Coronary artery (tissue), 2 donors: ENCODE data around the gene ZNF474.

ENCODE experiments used
- DNase-seq: peaks from one replicate; pipeline ENCODE4 v3.0.0-alpha.2; 2017; ENCODE audit warnings: low spot score
- H3K27ac ChIP-seq, 2 donors: fragments of 200-600 bp; sonication (generic); one replicate each; pipeline ENCODE4 v1.5.1; 2016 to 2019
- H3K4me3 ChIP-seq: fragments of 200-600 bp; sonication (generic); 2 replicates; pipeline ENCODE4 v1.5.1; 2016; ENCODE audit warnings: mild to moderate bottlenecking, moderate library complexity
- TF ChIP-seq, protein P1 (sequence below): fragments of 200-600 bp; sonication (generic); IDR thresholded peaks from one replicate; pipeline ENCODE4 v1.5.1; 2019; ENCODE audit warnings: antibody characterized with exemption

The ZNF474 gene

DNA sequence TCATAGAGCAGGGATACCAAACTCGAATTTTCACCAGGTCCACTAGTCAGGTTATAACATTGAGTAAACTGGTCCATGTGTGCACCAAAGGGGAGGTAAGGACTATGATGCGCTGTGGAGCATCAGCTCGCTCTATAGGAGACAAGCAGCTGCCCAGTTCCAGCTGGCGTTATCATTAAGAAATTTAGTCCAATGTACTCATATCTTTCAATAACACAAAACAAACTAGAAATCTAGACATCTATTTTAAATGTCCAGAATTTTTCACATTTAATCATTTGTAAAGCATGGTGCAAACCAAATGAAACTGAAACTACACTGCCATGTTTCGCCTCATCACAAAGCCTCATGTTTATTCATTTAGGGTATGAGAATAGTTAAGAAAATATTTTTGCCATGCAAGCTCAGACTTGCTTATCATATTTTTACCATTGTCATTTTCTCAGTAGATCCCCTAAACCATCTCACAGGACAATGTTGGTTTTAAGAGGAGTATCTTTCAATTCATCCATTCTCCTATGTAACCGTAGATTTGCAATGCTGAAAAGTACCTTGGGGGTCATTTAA lies 50.9 kb downstream of the ZNF474 start:
- DNase-seq, result no peak
- no peak overlapping the region for H3K4me3 ChIP-seq
- peak overlapping the region in 1 of 2 donors; percentile 74 for H3K27ac ChIP-seq
- TF ChIP-seq, protein P1, sequence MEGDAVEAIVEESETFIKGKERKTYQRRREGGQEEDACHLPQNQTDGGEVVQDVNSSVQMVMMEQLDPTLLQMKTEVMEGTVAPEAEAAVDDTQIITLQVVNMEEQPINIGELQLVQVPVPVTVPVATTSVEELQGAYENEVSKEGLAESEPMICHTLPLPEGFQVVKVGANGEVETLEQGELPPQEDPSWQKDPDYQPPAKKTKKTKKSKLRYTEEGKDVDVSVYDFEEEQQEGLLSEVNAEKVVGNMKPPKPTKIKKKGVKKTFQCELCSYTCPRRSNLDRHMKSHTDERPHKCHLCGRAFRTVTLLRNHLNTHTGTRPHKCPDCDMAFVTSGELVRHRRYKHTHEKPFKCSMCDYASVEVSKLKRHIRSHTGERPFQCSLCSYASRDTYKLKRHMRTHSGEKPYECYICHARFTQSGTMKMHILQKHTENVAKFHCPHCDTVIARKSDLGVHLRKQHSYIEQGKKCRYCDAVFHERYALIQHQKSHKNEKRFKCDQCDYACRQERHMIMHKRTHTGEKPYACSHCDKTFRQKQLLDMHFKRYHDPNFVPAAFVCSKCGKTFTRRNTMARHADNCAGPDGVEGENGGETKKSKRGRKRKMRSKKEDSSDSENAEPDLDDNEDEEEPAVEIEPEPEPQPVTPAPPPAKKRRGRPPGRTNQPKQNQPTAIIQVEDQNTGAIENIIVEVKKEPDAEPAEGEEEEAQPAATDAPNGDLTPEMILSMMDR, result no peak

DNA sequence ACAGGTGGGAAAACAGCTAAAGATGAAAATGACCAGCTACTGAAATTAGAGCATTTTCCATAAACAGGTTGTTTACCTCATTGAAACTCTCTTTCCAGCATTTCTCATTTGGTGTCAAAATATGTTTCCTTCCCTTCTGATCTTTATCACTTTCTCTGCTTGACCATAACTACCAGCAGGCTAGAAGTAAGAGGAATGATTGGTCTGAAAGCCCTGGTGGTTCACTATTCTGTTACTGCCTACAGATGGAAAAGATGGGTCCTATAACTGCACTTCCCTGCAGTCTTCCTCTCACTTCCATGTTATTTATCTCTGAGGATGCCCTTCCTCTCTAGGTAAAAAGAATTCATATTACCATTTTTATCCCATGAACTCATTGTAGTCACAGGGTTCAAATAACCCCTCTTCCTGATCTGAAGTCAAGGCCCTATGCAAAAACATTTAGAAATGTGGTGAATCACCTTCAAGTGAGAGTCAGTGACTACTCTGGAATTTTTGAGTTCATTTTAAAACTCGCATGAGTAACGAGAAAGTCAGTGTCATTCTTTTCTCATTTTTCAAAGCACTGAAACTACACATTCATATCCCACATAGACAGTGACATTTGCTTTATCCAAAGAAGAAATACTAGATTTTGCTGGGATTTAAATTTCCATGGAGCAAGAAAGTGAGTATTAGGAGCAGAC lies 51.7 kb downstream of the ZNF474 start:
- Histone ChIP-seq H3K4me3 (no peak overlapping the region), H3K27ac (peak overlapping the region; percentile 21 to 74)
- TF ChIP-seq, protein P1, result no peak
- DNase-seq, result no peak

DNA sequence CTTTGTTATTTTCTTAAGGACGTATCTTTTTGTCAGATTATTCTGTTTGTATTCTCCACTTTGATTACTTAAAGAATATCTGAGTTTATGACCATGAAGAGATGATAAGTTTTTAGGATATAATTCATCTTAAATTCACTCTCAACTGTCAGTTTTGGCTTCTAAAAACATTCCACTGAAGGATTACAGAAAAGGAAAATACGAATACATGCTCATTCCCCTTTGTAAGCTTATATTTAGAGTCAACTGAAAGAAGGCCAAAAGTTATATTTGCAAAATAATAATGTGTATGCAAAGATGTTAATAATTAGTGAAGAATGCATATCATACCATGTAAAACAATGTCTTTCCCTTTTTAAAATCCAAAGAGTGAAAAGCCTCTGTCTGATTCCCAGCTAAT lies 52.5 kb downstream of the ZNF474 start:
- peak overlapping the region; percentile 21 to 74 for H3K27ac ChIP-seq
- DNase-seq, result no peak
- no peak overlapping the region for H3K4me3 ChIP-seq
- TF ChIP-seq, protein P1, result no peak

DNA sequence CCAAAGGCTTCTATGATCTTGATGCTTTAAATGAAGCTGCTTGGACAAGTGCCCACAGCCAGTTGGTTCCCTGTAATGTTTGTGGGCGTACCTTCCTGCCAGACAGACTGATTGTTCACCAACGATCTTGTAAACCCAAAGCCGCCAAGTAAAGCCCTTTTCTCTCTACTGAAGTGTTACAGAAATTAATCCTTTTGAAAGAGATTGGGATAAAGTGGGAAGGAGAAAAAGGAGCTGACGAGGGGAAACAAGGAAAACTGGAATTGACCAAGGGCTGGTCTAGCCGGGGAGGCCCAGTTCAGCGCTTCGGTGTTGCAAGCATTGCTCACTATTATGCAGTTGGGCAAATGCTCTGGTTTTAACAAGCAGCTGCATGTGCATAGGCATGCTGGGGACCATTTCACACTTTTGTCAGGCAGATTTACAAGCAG lies 53.2 kb downstream of the ZNF474 start:
- H3K27ac ChIP-seq, result peak overlapping the region; percentile 21 to 74
- TF ChIP-seq, protein P1, result no peak
- peak; percentile 74 for DNase-seq
- no peak overlapping the region for H3K4me3 ChIP-seq

DNA sequence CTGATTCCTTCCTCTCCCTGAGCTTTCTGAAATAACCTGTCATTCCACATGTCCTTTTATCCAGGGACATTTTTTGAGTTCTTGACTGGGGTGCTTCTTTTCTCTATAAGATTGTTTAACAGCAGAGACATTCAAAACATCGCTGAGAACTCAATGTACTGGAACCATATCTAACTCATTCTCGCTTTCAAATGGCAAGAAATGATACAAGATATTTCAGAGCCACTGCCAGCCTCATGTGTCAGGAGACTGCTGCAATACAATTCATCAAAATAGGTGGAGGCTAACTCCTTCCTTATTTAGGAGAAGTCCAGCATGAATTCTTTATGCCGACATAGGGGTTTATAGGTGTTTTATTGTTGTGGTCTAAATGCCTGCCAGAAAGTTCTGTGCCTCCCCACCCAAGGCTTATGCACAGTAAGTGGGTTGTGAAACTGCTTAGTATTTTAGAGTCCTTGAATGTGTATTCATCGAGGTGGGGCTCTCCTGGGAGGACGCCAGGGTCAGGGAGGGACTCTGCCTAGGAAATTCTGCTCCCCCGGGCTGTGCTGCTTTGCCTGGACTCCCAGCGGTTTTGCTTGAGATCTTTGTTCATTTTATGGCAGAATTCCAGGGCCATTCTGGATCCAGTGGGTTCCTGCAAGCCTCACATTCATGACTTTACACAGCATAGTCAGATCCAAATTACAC lies 53.9 kb downstream of the ZNF474 start:
- Histone ChIP-seq H3K27ac (peak overlapping the region; percentile 21 to 74), H3K4me3 (peak overlapping the region; percentile 20)
- DNase-seq, result peak; percentile 86
- TF ChIP-seq, protein P1, result no peak

DNA sequence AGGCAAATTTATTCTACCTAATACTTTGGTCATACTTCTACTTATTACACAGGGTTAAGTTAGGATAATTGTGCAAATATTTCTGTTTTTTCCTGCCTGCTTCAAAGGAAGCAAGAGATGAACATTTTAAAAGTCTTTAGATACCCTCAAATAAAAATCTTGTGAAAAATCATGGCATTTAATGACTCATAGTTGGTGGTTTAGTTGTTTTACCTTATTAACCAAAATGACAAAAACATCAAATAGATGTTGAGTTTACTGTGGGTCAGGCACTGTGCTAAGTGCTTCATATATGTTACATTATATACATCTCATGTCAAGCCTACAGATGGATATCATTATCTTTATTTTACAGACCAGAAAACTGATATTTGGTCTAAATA lies 54.4 kb downstream of the ZNF474 start:
- H3K4me3 ChIP-seq, result peak overlapping the region; percentile 20
- peak overlapping the region in 1 of 2 donors; percentile 74 for H3K27ac ChIP-seq
- TF ChIP-seq, protein P1, result no peak
- DNase-seq, result no peak
